Kidney capillary endothelial cell (primary cell): ENCODE data around the gene TNIK.

Source experiments
- DNase-seq: peaks from one replicate; pipeline ENCODE4 v3.0.0-alpha.2; 2018; ENCODE audit warnings: low spot score

The TNIK gene

GRCh38 chr3:171088496-171088895 lies 371.7 kb downstream of the TNIK start:
- DNase-seq: no peak

GRCh38 chr3:171086914-171087313 lies 373.3 kb downstream of the TNIK start:
- no peak for DNase-seq

- DNase-seq: no peak
These were observed 382.9 kb downstream of the TNIK start for GRCh38 chr3:171077261-171077660.

- DNase-seq: no peak
These were observed 387.8 kb downstream of the TNIK start for GRCh38 chr3:171072432-171072831.

- DNase-seq: no peak
These were observed 391.5 kb downstream of the TNIK start for GRCh38 chr3:171068658-171069057.

- DNase-seq: no peak
These were observed 394.0 kb downstream of the TNIK start for GRCh38 chr3:171066206-171066605.

- DNase-seq: no peak
These were observed 394.5 kb downstream of the TNIK start for GRCh38 chr3:171065732-171066131.

- no peak for DNase-seq
These were observed 395.7 kb downstream of the TNIK start for GRCh38 chr3:171064461-171064860.

- DNase-seq: no peak
These were observed 398.5 kb downstream of the TNIK start for GRCh38 chr3:171061749-171062148.

GRCh38 chr3:171059978-171060377 lies 400.2 kb downstream of the TNIK start:
- DNase-seq: no peak

- no peak for DNase-seq
These were observed 401.2 kb downstream of the TNIK start for GRCh38 chr3:171058873-171059603.

- no peak for DNase-seq
These were observed 402.1 kb downstream of the TNIK start for GRCh38 chr3:171058058-171058457.

GRCh38 chr3:171057072-171057471 lies 403.1 kb downstream of the TNIK start:
- DNase-seq: no peak

GRCh38 chr3:171056528-171056927 lies 403.7 kb downstream of the TNIK start:
- DNase-seq: peak; percentile 85

GRCh38 chr3:171055336-171056178 lies 404.6 kb downstream of the TNIK start:
- DNase-seq: no peak

GRCh38 chr3:171054921-171055320 lies 405.3 kb downstream of the TNIK start:
- DNase-seq: no peak

- no peak for DNase-seq
These were observed 406.0 kb downstream of the TNIK start for GRCh38 chr3:171054231-171054630.

- peak; percentile 67 for DNase-seq
These were observed 410.3 kb downstream of the TNIK start for GRCh38 chr3:171049861-171050444.

- no peak for DNase-seq
These were observed 413.4 kb downstream of the TNIK start for GRCh38 chr3:171046760-171047159.

GRCh38 chr3:171044835-171045793 lies 415.1 kb downstream of the TNIK start:
- no peak for DNase-seq

- no peak for DNase-seq
These were observed 415.8 kb downstream of the TNIK start for GRCh38 chr3:171044384-171044783.

GRCh38 chr3:171039674-171040073 lies 420.5 kb downstream of the TNIK start:
- no peak for DNase-seq
